ENCODE results near the gene FHOD3. TPM values are rescaled to one million over a fixed set of nuclear protein-coding genes. Genes with fewer than 3 reads are reported as not detected.

The FHOD3 gene
- polyA plus RNA-seq, 4 donors, result 36.8 to 46.8 (median 42.1) TPM

DNA sequence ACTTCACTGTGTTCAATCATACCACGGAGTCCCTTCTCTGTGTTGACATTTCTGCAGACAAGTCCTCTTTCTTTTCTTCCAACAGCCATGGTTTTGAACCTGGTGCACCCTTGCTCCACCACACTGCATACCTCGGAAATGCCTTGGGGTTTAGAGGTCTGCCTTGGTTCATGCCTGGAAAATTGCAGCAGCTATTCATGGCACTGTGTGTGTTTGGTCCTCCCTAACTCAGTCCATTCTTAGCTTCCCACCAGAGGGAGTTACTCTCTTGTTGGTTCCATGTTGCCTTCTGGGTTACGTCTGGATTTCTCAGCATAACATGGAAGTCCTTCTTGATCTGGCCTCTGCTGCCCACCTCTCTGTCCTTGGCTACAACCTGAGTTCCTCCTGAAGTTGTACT, 206.0 kb downstream of the FHOD3 start:
- no peak for DNase-seq (ENCODE audit: low read depth in 4 of 4, low spot score in 3 of 4)

GRCh38 chr18:36504928-36505327, 207.4 kb downstream of the FHOD3 start:
- DNase-seq (ENCODE audit: low read depth in 4 of 4, low spot score in 3 of 4), result no peak

DNA sequence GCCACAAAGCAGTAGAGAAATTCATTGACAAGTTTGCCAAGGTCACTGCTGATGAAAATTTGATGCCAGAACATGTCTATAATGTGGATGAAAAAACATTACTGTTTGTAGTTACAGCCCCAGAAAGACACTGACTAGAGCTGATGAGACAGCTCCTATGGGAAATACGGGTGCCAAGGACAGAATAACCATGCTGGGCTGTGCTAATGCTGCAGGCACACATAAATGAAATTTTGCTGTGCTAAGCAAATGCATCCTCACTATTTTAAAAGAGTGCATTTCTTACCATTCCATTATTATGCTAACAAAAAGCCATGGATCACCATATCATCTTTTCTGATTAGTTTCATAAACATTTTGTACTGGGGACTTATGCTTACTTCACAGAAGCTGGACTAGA, 208.2 kb downstream of the FHOD3 start:
- DNase-seq (ENCODE audit: low read depth in 4 of 4, low spot score in 3 of 4), result no peak

DNA sequence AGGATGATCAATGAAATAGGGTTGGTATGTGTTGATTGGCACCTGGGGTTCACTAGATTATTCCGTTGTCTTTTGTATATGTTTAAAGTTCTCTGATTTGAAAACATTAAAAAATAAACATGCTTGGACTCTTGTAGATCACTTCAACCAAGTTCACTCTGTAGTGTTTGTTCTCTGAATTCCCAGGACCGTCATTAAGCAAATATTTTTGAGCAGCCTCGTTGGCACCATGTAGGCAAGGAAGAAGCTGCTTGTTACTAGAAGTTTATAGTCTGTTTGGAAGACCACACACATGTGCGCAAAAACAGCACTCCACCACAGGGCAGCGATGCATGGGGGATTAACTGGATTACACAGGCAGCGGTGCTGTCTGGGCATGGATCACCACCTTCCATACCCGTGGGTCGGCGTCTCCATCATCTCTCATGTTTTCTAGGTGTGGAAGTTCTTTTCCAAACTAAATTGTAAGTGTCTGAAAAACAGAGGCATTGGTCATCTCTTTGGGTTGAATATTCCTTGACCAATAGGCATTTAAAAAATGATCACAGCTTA, 212.2 kb downstream of the FHOD3 start:
- no peak for DNase-seq (ENCODE audit: low read depth in 4 of 4, low spot score in 3 of 4)

GRCh38 chr18:36511791-36512352, 214.4 kb downstream of the FHOD3 start:
- DNase-seq (ENCODE audit: low read depth in 4 of 4, low spot score in 3 of 4), result no peak

DNA sequence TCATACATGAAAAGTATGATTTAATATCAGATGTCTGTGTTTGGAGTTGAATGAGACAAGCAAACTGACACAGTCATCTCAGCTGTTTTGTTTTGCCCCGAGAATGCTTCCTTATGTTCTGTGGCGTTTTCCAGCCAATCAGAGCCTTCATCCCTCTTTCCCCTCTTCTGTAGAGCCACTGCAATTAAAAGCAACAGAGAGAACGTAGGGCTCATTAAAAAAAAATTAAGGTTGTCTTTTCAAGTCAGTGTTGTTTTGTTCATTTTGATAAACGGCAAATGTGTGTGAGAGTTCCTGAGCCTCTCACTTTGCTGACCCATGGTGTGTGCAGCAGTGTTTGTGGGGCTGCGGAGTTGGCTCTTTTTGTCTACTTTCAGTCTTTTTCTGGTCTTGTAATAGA, 216.0 kb downstream of the FHOD3 start:
- DNase-seq (ENCODE audit: low read depth in 4 of 4, low spot score in 3 of 4), result no peak

- no peak for DNase-seq (ENCODE audit: low read depth in 4 of 4, low spot score in 3 of 4)
These were observed 217.3 kb downstream of the FHOD3 start for GRCh38 chr18:36514778-36515177.

- no peak for DNase-seq (ENCODE audit: low read depth in 4 of 4, low spot score in 3 of 4)
These were observed 218.7 kb downstream of the FHOD3 start for GRCh38 chr18:36516258-36516657.

DNA sequence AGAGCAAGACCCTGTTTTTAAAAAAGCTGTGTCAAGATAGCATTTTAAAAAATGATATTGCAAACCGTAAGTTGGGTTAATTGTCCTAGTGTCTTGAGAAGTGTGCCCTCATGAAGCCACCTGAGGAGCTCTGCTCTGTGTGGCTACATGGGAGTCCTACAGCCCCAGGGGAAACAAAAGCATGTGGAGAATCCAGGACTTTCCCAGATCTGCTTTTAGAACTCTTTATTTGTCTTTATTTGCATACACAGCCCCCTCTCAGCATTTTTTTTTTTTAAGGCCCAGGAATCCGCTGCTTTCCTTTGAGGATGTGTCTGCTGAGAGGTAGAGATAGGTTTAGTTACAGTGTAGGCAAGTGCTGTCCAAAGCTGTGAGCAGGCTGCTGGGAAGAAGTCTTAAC, 219.2 kb downstream of the FHOD3 start:
- DNase-seq (ENCODE audit: low read depth in 4 of 4, low spot score in 3 of 4), result no peak

DNA sequence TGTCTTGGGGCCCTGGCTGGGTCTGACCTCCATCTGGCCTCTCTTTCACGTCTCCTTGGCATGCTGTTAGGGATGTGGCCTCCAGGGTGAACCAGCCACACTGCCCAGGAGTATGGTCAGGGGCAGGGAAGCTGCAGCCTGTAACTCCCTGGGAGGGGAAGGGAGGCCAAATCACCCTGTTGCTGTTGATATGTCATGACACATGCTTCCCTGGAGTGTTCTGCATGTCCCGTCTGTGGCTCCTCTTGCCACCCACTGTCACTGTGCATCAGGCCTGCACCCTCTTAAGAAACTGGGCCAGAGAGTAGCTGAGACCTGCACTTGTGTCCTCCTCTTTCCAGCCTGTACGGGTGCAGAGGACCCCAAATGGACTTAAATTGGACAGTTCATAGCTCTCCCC, 221.3 kb downstream of the FHOD3 start:
- no peak for DNase-seq (ENCODE audit: low read depth in 4 of 4, low spot score in 3 of 4)

DNA sequence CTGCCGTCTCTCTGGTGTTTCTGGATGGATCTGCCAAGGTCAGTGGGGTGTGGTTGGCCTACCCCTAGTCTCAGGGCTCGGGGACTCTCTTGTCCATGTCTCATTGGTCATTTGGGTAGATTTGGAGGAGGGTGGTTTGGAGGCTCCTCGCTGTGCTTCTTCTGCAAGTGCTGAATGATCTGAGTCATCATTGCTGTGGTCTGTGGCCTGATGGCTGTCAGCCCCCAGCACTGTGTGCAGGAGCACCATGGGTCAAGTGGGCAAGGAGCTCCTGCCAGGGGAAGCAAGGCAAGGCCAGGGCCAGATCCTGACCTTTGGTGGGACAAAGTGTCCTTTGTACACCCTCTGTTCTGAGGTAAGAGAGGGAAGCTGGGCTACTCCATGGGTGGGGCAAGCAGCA, 221.8 kb downstream of the FHOD3 start:
- DNase-seq (ENCODE audit: low read depth in 4 of 4, low spot score in 3 of 4), result no peak

DNA sequence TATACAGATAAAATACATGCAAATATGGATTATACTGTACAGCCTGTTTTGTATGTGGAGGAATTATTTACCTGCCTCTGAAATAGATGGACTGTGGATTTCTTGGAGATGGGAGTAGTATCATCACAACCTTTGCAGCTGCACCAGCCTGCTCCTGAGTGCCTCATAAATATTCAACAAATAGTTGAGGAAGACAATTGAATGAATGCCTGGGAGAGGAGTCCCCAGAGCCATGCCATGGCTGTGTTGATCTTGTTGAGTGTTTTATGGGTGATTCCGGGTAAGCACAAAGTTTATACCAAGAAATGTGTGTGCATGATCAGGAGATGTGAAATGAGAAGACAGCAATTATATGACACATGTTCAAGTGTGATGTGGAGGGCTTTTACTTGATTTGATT, 225.0 kb downstream of the FHOD3 start:
- DNase-seq (ENCODE audit: low read depth in 4 of 4, low spot score in 3 of 4), result no peak

GRCh38 chr18:36525913-36526312, 228.4 kb downstream of the FHOD3 start:
- DNase-seq (ENCODE audit: low read depth in 4 of 4, low spot score in 3 of 4), result no peak

DNA sequence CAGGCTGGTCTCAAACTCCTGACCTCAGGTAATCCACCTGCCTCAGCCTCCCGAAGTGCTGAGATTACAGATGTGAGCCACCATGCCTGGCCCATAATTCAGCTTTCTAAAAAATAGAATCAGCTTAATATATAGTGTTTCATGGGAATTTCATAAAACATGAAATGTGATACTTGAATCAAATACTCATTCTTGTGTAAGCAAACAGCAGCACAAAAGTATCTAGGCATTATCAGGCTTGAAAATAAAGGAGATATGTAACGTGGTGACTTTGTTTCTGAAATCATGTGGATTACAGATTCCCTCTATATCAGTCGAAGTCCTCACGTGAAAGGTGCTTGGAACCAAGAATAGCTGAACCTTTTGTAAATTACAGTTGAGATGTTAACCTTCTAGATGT, 229.1 kb downstream of the FHOD3 start:
- no peak for DNase-seq (ENCODE audit: low read depth in 4 of 4, low spot score in 3 of 4)

GRCh38 chr18:36527051-36527450, 229.5 kb downstream of the FHOD3 start:
- no peak for DNase-seq (ENCODE audit: low read depth in 4 of 4, low spot score in 3 of 4)

GRCh38 chr18:36527740-36528455, 230.4 kb downstream of the FHOD3 start:
- no peak for DNase-seq (ENCODE audit: low read depth in 4 of 4, low spot score in 3 of 4)

DNA sequence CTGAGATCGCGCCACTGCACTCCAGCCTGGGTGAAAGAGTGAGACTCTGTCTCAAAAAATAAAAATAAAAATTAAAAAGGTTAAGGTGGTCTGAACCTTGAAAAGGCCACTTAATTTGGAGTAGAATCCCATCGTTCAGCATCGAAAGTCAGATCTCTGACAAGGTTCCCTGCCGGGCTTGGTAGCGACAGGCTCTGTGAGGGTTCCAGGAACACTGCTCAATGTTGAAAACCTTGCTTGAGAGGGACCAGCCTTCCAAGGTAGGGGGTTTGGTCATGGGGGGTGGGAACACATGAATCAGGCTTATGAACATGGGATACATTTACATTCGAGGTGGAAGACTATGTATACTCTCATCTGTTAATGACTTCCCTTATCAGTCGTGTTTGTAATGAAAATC, 232.2 kb downstream of the FHOD3 start:
- DNase-seq (ENCODE audit: low read depth in 4 of 4, low spot score in 3 of 4), result no peak

DNA sequence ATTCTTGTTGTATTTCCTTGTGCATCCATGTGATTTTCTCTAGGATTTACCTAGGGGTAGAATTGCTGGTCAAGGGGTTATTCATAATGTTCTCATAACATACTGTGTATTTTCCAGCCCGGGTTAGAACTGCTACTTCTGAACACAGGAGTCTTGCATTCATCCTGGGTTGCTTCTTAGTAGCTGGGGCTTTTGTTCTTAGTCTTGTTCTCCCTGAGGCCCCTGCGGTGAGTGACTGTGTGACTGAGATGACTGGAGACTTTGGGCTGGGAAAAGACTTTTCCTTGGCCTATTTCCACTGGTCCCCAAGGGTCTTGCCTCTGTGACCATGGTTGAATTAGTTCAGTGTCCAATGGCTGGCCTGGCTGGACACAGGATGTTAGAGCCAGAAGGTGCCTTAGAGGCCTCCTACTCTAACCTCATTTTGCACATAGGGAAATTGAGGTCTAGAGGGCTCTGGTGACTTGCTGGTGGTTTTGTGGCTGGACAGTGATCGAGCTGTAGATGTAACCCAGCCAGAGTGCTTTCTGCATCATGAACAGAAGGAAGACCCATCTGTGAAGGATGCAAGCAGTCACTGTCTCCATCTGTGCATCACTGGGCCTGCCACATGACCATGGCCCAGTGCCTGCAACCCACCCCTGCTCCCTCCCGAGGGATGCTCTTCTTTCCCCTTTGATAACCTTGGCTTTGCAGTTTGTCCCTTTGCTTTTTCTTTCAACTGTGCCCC, 233.3 kb downstream of the FHOD3 start:
- DNase-seq (ENCODE audit: low read depth in 4 of 4, low spot score in 3 of 4), result no peak

GRCh38 chr18:36531636-36532035, 234.1 kb downstream of the FHOD3 start:
- no peak for DNase-seq (ENCODE audit: low read depth in 4 of 4, low spot score in 3 of 4)

DNA sequence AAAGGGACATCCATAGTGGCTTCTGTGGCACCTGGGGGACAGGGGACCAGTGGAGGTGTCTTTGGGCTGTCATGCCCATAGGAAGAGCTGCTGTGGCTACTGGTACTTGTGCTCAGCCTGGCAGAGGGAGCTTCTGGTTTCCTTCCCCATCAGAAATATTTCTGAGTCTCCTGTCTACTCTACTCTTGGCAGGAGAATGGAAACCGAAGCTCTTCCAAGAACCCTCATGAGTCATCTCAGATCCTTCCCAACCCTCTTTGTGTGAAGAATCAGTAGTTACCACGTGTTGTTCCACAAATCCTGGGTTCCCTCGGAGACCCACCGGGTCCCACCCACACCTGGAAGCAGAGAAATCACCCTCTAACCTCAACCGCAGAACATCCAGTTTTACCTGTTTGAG, 234.9 kb downstream of the FHOD3 start:
- no peak for DNase-seq (ENCODE audit: low read depth in 4 of 4, low spot score in 3 of 4)

- no peak for DNase-seq (ENCODE audit: low read depth in 4 of 4, low spot score in 3 of 4)
These were observed 235.3 kb downstream of the FHOD3 start for GRCh38 chr18:36532815-36533214.

Data from right renal pelvis (tissue), 4 donors.